ENCODE data around the gene ZC3H12D.

- TF ChIP-seq BRCA1 (CRISPR knock-in tag; IDR thresholded peaks at IDR 0.05), result no peak
- TF ChIP-seq ONECUT2 (CRISPR knock-in tag; IDR thresholded peaks at IDR 0.05), result no peak
- TF ChIP-seq, protein P1, sequence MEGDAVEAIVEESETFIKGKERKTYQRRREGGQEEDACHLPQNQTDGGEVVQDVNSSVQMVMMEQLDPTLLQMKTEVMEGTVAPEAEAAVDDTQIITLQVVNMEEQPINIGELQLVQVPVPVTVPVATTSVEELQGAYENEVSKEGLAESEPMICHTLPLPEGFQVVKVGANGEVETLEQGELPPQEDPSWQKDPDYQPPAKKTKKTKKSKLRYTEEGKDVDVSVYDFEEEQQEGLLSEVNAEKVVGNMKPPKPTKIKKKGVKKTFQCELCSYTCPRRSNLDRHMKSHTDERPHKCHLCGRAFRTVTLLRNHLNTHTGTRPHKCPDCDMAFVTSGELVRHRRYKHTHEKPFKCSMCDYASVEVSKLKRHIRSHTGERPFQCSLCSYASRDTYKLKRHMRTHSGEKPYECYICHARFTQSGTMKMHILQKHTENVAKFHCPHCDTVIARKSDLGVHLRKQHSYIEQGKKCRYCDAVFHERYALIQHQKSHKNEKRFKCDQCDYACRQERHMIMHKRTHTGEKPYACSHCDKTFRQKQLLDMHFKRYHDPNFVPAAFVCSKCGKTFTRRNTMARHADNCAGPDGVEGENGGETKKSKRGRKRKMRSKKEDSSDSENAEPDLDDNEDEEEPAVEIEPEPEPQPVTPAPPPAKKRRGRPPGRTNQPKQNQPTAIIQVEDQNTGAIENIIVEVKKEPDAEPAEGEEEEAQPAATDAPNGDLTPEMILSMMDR (CRISPR knock-in tag; IDR thresholded peaks at IDR 0.05), result no peak
- no peak for TF ChIP-seq ZNF24 (IDR thresholded peaks at IDR 0.05)
- no peak for TF ChIP-seq ARID2 (CRISPR knock-in tag; IDR thresholded peaks at IDR 0.05; ENCODE audit: borderline replicate concordance)
- no peak for TF ChIP-seq ZNF543 (CRISPR knock-in tag; IDR thresholded peaks at IDR 0.05)
- no peak for TF ChIP-seq ZNF296 (CRISPR knock-in tag; conservative IDR thresholded peaks at IDR 0.05)
- TF ChIP-seq, protein P2, sequence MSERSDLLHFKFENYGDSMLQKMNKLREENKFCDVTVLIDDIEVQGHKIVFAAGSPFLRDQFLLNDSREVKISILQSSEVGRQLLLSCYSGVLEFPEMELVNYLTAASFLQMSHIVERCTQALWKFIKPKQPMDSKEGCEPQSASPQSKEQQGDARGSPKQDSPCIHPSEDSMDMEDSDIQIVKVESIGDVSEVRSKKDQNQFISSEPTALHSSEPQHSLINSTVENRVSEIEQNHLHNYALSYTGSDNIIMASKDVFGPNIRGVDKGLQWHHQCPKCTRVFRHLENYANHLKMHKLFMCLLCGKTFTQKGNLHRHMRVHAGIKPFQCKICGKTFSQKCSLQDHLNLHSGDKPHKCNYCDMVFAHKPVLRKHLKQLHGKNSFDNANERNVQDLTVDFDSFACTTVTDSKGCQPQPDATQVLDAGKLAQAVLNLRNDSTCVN (CRISPR knock-in tag; IDR thresholded peaks at IDR 0.05; ENCODE audit: borderline replicate concordance), result no peak
- no peak for TF ChIP-seq GABPA (IDR thresholded peaks at IDR 0.05; ENCODE audit: low read depth, low read length)
- no peak for TF ChIP-seq GABPA (CRISPR knock-in tag; IDR thresholded peaks at IDR 0.05; ENCODE audit: low read depth)
Measured at GRCh38 chr6:149443411-149444181, 41.2 kb downstream of the ZC3H12D start.

Data from HepG2 (cell line).